ENCODE data around the gene INPP5A.
A peak's percentile ranks its signal among the peaks of the same experiment; 100 is the strongest.
"Not testable (repeated sequence)": the region's sequence is repeated elsewhere in the genome, so short reads cannot be mapped to it uniquely, and the experiment has no call there.

The INPP5A gene

GRCh38 chr10:132793871-132794849 lies 256.6 kb downstream of the INPP5A start:
- peak; percentile 1 for DNase-seq

- DNase-seq: no peak
These were observed 259.3 kb downstream of the INPP5A start for GRCh38 chr10:132796846-132797245.

- DNase-seq: not testable (repeated sequence)
These were observed 260.4 kb downstream of the INPP5A start for GRCh38 chr10:132797986-132798385.

DNA sequence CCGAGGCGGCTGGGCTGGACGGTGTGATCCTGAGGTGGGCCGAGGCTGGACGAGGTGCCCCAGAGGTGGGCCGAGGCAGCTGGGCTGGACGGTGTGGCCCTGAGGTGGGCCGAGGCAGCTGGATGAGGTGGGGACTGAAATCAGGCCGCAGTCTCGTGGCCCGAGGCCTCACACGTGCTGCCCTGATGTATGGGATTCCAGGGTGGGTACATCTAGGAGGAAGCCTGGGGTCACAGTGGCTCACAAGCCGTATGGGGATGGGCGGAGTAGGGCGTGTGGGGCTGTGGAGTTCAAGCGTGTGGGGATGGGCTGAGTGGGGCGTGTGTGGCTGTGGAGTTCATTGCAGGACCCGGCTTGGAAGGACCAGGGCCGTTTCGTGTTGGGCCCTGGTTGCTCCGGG lies 260.8 kb downstream of the INPP5A start:
- no peak for DNase-seq

DNA sequence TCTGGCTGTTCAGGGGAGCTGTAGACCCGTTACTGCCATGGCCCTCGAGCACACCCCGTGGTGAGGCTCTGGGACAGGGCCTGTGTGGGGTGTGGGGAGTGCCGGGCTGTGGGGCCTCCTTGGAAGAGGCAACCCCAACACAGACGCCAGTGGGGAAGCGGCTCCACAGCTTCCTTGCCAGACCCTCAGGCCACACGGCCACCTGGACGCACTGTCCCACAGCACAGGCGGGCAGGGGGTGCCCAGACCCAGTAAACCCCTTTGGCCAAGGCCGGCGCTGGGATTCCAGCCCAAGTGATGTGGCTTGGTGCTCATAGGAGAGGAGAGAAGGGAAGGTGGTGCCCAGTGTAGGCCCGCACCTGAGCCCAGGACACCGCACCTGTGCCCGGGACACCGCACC lies 261.3 kb downstream of the INPP5A start:
- DNase-seq: no peak

- DNase-seq: no peak
These were observed 262.3 kb downstream of the INPP5A start for GRCh38 chr10:132799865-132800264.

GRCh38 chr10:132802048-132802447 lies 264.5 kb downstream of the INPP5A start:
- DNase-seq: no peak

DNA sequence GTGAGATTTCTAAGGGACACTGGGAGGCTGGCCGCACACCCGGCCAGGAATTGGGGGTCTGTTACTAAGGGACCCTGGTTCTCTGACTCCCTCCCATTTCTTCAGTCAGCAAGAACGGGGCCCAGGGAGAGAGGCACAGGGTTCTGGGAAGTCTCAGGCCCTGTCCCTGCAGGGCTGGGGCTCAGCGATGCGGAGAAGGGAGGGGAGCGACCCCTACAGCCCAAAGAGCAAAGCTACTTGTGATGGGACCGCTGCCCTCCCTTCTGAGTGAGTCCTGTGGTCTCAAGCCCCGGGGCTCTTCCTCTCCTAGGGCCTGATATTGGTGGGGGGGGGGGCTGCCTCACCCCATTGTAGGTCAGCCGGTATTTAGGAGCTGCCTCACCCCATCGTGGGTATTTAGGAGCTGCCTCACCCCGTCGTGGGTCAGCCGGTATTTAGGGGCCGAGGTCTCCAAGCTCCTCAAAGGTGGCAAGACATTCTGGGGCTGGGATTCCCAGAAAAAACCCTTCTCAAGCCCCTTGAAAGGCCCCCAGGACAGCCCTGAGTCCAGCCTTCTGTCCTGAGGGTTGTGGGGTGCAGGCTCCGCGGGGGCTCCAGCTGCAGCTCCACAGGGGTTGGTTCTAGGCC lies 265.2 kb downstream of the INPP5A start:
- no peak for DNase-seq

DNA sequence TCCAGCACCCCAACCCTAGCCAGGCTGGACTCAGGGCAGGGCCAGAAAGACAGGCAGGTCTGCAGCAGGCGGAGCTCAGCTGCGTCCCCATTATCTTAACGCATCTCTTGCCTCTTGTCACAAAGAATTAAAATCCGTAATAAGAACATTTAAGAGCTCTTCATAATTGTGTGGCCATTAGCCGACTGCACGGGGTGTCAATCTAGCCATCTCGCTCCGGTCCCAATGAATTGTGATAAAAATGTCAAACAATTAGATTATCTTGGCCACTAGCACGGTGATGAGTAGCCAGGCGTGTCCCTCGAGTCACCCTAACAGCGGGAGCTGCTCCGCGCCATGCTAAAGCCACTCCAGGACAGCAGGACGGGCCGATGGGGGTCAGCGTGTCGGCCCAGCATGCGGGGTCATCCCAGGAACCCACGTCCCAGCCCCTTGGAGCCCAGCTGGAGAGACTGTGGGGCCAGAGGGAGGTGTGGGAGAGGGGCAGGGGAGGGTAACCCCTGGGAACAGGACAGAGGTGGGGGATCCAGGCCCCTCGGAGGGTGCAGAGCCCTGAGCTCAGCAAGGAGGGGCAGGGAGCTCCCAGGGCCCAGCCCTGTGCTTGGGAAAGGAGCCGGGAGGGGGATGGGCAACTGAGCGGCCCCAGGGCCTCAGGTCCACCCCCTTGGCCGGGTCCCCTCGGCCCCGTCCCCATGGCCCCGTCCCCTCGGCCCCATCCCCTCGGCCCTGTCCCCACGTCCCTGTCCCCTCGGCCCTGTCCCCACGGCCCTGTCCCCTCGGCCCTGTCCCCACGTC lies 266.0 kb downstream of the INPP5A start:
- DNase-seq: no peak

DNA sequence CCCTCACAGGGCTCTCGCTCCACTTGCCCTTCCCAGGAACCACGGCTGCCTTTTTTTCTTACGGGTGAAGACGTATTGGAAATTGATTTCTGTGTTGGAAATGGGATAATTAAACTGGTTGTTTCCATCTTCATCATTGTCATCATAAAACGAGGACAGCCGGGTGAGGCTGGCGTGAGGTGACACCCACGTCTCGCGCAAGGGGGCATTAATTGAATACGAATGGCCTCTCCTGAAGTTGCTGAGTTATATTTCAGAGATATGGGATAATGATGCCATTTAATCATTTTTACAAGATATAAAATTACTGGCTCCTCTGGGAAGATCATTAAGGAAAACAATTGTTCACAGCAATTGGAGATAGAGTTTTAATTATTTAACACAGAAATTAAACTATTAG lies 266.7 kb downstream of the INPP5A start:
- no peak for DNase-seq

- no peak for DNase-seq
These were observed 267.3 kb downstream of the INPP5A start for GRCh38 chr10:132804785-132805426.

DNA sequence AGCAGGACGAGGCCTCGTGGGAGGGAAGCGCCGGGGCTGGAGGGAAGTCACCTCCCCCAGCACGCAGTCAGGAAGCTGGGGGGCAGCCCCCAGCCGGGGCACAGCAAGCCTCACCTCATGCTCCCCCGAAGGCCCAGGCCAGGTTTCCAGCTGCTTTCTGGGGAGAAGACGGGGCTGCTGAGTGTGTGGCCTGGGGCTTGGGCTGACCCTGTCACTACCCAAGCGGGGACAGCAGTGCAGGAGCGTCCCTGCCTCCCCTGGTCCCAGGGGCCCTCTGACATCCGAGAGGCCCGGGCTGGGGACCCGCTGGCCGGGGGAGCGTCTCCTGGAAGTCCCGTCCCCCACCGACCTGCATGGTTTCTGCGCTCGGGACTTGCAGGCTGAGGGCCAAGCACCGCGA lies 268.0 kb downstream of the INPP5A start:
- no peak for DNase-seq

DNA sequence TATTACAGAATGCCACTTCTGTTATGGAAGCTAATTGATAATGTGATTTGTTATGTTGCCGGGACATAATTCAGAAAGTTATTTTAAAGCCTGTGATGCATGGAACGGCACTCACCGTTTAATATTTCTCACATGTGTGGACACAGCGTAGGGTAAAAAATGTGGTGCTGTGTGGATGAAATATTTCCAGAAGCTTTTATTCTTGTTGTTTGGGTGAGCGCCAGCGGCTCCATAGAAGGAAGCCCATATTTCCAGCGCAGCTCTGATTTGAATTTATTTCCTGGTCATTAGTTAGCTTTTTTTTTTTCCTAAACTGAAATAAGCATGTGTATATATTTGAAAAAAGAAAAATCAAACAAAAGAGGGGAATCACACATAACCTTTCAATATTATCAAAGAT lies 268.5 kb downstream of the INPP5A start:
- no peak for DNase-seq

- no peak for DNase-seq
These were observed 269.0 kb downstream of the INPP5A start for GRCh38 chr10:132806561-132807003.

- DNase-seq: no peak
These were observed 270.0 kb downstream of the INPP5A start for GRCh38 chr10:132807621-132808049.

DNA sequence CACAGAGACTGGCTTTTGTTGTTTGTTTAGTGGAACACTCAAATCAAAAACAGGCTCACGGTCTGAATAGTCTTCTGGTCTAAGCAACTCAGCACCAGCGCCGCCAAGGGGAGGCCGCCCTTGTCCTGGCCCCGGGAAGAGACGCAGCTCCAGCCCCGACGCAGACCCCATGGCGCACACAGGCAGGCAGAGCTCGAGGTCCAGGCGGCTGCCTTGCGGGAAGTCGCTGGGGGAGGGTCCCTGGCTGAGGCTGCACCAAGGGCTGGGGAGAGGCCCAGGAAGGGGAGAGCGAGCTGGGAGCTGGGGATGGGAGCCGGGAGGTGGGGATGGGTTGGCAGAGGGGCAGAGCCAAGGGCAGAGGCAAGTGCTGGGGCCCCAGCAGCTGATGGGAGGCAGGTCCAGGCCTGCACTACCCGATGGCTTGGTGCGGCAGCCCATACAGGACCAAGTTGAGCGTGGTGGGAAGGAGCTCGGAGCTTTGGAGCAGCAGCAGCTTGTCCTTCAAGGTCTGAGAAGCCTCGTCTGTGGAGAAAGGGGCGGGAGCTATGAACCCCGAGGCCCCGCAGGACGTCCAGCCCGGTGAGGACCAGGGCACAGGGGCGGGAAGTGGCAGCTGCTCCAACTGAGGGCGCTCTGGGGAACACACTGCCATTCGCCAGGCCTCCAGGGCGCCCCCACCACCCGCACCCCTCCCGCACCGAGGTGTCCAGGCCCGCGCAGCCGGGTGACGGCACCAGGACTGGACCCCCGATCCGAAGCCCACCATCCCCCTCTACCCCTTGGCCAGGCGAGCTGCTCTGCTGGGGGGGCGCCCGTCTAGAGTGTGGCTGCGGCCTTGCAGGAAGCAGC lies 271.0 kb downstream of the INPP5A start:
- no peak for DNase-seq

- DNase-seq: no peak
These were observed 271.9 kb downstream of the INPP5A start for GRCh38 chr10:132809232-132810140.

- no peak for DNase-seq
These were observed 272.7 kb downstream of the INPP5A start for GRCh38 chr10:132810141-132810806.

- DNase-seq: no peak
These were observed 273.5 kb downstream of the INPP5A start for GRCh38 chr10:132810807-132811700.

Measured in NCI-H187 treated with DMSO at 0.1 percent for 48 hours (cell line).